ENCODE measurements around the gene TOX2. TPM values are rescaled to one million over a fixed set of nuclear protein-coding genes. Genes with fewer than 3 reads are reported as not detected.

TOX2 gene
- total RNA-seq, 1 donor from 2014 or later: 0.16 TPM

GRCh38 chr20:43942667-43943285, 28.1 kb downstream of the TOX2 start:
- Mint-ChIP-seq H3K27ac (ENCODE audit: unreplicated experiment) (no peak overlapping the region), H3K4me3 (ENCODE audit: unreplicated experiment) (no peak overlapping the region), H3K27me3 (ENCODE audit: low read depth, unreplicated experiment) (peaks cover 46% of the 10 kb centered on the region), H3K36me3 (ENCODE audit: low read depth, unreplicated experiment) (no peaks in the 10 kb centered on the region), H3K4me1 (ENCODE audit: low read depth, unreplicated experiment) (peaks cover 14% of the 10 kb centered on the region), H3K9me3 (ENCODE audit: unreplicated experiment) (no peaks in the 10 kb centered on the region)
- peak; percentile 71 for DNase-seq (ENCODE audit: low read depth)
- no peak for FAIRE-seq
- Histone ChIP-seq H3K9me3 (ENCODE audit: insufficient read depth, low read depth, low read length) (no peaks in the 10 kb centered on the region), H3K79me2 (ENCODE audit: insufficient read depth, low read length) (no peaks in the 10 kb centered on the region), H3K4me2 (ENCODE audit: low read length) (peak overlapping the region; percentile 53), H3K27ac (ENCODE audit: low read depth, low read length) (peak overlapping the region; percentile 7), H2AFZ (ENCODE audit: low read depth, low read length) (no peak overlapping the region), H3K4me1 (ENCODE audit: insufficient read depth, low read length) (peaks cover 44% of the 10 kb centered on the region), H4K20me1 (ENCODE audit: insufficient read depth, low read length) (peaks cover 14% of the 10 kb centered on the region), H3K4me3 (ENCODE audit: insufficient read depth, low read depth, low read length) (no peak overlapping the region), H3K36me3 (ENCODE audit: insufficient read depth, low read length) (no peaks in the 10 kb centered on the region), H3K9ac (ENCODE audit: low read length) (peak overlapping the region; percentile 9), H3K27me3 (ENCODE audit: insufficient read depth, low read length) (no peaks in the 10 kb centered on the region)
- TF ChIP-seq CTCF (IDR thresholded peaks at IDR 0.05; ENCODE audit: insufficient read depth, low read depth, low read length) (no peak), EZH2 (IDR thresholded peaks at IDR 0.05; ENCODE audit: insufficient read depth, low read length) (no peak)

- FAIRE-seq: no peak
- no peaks in the 10 kb centered on the region for H3K79me2 ChIP-seq (ENCODE audit: insufficient read depth, low read length)
- H3K36me3 Mint-ChIP-seq (ENCODE audit: low read depth, unreplicated experiment): no peaks in the 10 kb centered on the region
- H3K36me3 ChIP-seq (ENCODE audit: insufficient read depth, low read length): no peaks in the 10 kb centered on the region
- H3K27ac Mint-ChIP-seq (ENCODE audit: unreplicated experiment): no peak overlapping the region
- H3K27me3 Mint-ChIP-seq (ENCODE audit: low read depth, unreplicated experiment): peaks cover 46% of the 10 kb centered on the region
- no peak overlapping the region for H3K4me2 ChIP-seq (ENCODE audit: low read length)
- TF ChIP-seq EZH2 (IDR thresholded peaks at IDR 0.05; ENCODE audit: insufficient read depth, low read length): no peak
- H3K27ac ChIP-seq (ENCODE audit: low read depth, low read length): no peak overlapping the region
- peaks cover 36% of the 10 kb centered on the region for H3K4me1 ChIP-seq (ENCODE audit: insufficient read depth, low read length)
- H3K4me3 Mint-ChIP-seq (ENCODE audit: unreplicated experiment): no peak overlapping the region
- no peaks in the 10 kb centered on the region for H3K27me3 ChIP-seq (ENCODE audit: insufficient read depth, low read length)
- H3K9me3 Mint-ChIP-seq (ENCODE audit: unreplicated experiment): no peaks in the 10 kb centered on the region
- H3K9ac ChIP-seq (ENCODE audit: low read length): no peak overlapping the region
- H3K9me3 ChIP-seq (ENCODE audit: insufficient read depth, low read depth, low read length): no peaks in the 10 kb centered on the region
- no peak overlapping the region for H3K4me3 ChIP-seq (ENCODE audit: insufficient read depth, low read depth, low read length)
- peaks cover 14% of the 10 kb centered on the region for H3K4me1 Mint-ChIP-seq (ENCODE audit: low read depth, unreplicated experiment)
- DNase-seq (ENCODE audit: low read depth): no peak
- peaks cover 9% of the 10 kb centered on the region for H4K20me1 ChIP-seq (ENCODE audit: insufficient read depth, low read length)
- H2AFZ ChIP-seq (ENCODE audit: low read depth, low read length): no peak overlapping the region
Measured at GRCh38 chr20:43943725-43944124, 29.1 kb downstream of the TOX2 start.

- Histone ChIP-seq H3K4me2 (ENCODE audit: low read length) (no peak overlapping the region), H3K4me1 (ENCODE audit: insufficient read depth, low read length) (peaks cover 28% of the 10 kb centered on the region), H3K9me3 (ENCODE audit: insufficient read depth, low read depth, low read length) (no peaks in the 10 kb centered on the region), H2AFZ (ENCODE audit: low read depth, low read length) (no peak overlapping the region), H3K79me2 (ENCODE audit: insufficient read depth, low read length) (no peaks in the 10 kb centered on the region), H3K27ac (ENCODE audit: low read depth, low read length) (no peak overlapping the region), H3K36me3 (ENCODE audit: insufficient read depth, low read length) (no peaks in the 10 kb centered on the region), H3K27me3 (ENCODE audit: insufficient read depth, low read length) (no peaks in the 10 kb centered on the region), H4K20me1 (ENCODE audit: insufficient read depth, low read length) (peaks cover 2% of the 10 kb centered on the region), H3K4me3 (ENCODE audit: insufficient read depth, low read depth, low read length) (no peak overlapping the region), H3K9ac (ENCODE audit: low read length) (no peak overlapping the region)
- FAIRE-seq: no peak
- H3K27ac Mint-ChIP-seq (ENCODE audit: unreplicated experiment): no peak overlapping the region
- no peaks in the 10 kb centered on the region for H3K9me3 Mint-ChIP-seq (ENCODE audit: unreplicated experiment)
- no peak for TF ChIP-seq EZH2 (IDR thresholded peaks at IDR 0.05; ENCODE audit: insufficient read depth, low read length)
- TF ChIP-seq CTCF (IDR thresholded peaks at IDR 0.05; ENCODE audit: insufficient read depth, low read depth, low read length): no peak
- peaks cover 56% of the 10 kb centered on the region for H3K27me3 Mint-ChIP-seq (ENCODE audit: low read depth, unreplicated experiment)
- DNase-seq (ENCODE audit: low read depth): no peak
- H3K36me3 Mint-ChIP-seq (ENCODE audit: low read depth, unreplicated experiment): no peaks in the 10 kb centered on the region
- H3K4me3 Mint-ChIP-seq (ENCODE audit: unreplicated experiment): no peak overlapping the region
- peaks cover 12% of the 10 kb centered on the region for H3K4me1 Mint-ChIP-seq (ENCODE audit: low read depth, unreplicated experiment)
Measured at GRCh38 chr20:43944653-43945235, 30.1 kb downstream of the TOX2 start.
